ENCODE measurements around the gene SCGN.

The SCGN gene

DNA sequence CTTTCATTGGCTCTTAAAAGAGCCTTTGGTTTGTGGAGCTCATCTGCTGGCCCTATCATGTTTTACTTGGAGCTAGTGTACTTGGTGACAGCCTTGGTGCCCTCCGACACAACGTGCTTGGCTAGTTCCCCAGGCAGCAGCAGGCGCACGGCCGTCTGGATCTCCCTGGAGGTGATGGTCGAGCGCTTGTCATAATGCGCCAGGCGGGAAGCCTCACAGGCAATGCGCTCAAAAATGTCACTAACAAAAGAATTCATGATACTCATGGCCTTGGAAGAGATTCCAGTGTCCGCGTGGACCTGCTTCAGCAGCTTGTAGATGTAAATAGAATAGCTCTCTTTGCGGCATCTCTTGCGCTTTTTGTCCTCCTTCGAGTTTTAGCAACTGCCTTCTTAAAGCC is 79.7 kb downstream of the SCGN start:
- in situ Hi-C loops (cut with HindIII; ENCODE audit: low sequenced_read_pairs), result no loop called here
- no peak overlapping the region for H3K4me3 ChIP-seq (ENCODE audit: low read depth, low read length)

DNA sequence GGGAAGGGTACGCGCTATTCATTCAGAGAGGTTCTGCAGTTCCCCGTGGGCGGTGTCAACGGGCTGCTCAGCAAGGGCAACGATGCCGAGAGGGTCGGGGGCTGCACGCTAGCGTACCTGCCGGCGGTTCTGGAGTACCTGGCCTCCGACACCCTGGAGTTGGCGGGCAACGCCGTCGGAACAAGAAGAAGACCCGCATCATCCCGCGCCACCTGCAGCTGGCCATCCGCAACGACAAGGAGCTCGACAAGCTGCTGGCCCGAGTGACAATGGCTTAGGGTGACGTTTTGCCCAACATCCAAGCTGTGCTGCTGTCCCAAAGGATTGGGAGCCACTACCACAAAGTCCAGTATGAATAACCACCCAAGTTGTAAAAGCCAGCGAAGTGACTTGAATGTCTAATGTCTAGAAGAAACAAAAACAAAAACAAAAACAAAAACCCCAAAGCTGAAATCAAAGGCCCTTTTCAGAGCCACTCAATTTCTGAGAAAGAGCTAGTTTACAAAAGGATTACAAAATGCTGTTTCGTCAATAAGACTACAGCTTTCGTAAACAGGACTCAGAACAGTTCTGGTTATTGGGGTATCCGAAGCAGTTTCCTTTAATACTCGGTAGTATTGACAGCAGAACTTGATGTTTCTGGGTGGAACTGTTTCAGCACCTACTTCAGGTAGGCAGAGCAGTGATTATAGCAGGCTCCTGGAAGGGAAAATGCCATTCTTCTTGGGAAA is 80.6 kb downstream of the SCGN start:
- no peak for DNase-seq (ENCODE audit: low read depth, low spot score)
- in situ Hi-C loops (cut with HindIII; ENCODE audit: low sequenced_read_pairs), result no loop called here
- no peak for TF ChIP-seq CTCF (IDR thresholded peaks at IDR 0.05; ENCODE audit: low read depth, low read length)
- no peak overlapping the region for H3K4me3 ChIP-seq (ENCODE audit: low read depth, low read length)

More for the DNA sequence above, 79.7 kb downstream of the SCGN start:
- no peak for DNase-seq (ENCODE audit: low read depth, low spot score)
- no peak for TF ChIP-seq CTCF (IDR thresholded peaks at IDR 0.05; ENCODE audit: low read depth, low read length)

DNA sequence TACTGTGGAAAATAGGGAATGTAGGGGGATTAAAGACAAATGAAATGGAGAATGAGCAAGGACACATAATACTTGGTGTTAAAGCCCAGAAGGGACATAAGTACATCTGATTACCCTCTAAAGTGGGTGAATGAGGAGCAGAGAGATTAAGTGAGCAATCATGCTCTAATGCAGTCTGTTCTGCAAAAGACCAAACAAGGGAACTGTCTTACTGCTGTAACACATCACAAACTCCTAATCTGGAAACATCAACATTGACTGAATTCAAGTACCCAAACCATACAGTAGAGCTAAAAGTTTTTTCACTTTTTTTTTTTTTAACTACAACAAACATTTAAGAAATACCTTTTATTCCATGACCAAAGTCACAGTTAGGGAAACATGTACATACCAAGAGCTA is 83.2 kb downstream of the SCGN start:
- in situ Hi-C loops (cut with HindIII; ENCODE audit: low sequenced_read_pairs), result no loop called here
- no peak overlapping the region for H3K4me3 ChIP-seq (ENCODE audit: low read depth, low read length)
- DNase-seq (ENCODE audit: low read depth, low spot score), result no peak
- TF ChIP-seq CTCF (IDR thresholded peaks at IDR 0.05; ENCODE audit: low read depth, low read length), result no peak

GRCh38 chr6:25743868-25744267 is 91.9 kb downstream of the SCGN start:
- no peak for DNase-seq (ENCODE audit: low read depth, low spot score)
- no peak overlapping the region for H3K4me3 ChIP-seq (ENCODE audit: low read depth, low read length)
- in situ Hi-C loops (cut with HindIII; ENCODE audit: low sequenced_read_pairs), result no loop called here
- no peak for TF ChIP-seq CTCF (IDR thresholded peaks at IDR 0.05; ENCODE audit: low read depth, low read length)

DNA sequence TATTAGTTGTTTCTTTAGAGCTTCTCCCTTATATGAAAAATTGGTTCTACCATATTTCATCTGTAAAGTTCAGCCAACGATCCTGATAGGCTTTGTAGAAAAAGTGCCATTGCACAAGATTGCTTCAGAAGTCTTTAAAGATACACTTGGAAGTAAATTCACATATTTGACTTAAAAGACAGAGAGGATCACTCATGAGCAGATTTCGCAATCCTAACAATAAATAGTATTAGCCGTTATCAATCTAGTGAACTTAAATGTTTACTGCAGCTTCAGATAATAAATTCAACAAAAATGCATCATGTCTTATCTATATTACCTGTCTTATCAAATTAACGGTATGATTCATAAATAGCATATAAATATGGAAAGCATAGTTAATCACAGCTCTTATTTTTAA is 93.8 kb downstream of the SCGN start:
- TF ChIP-seq CTCF (IDR thresholded peaks at IDR 0.05; ENCODE audit: low read depth, low read length), result no peak
- in situ Hi-C loops (cut with HindIII; ENCODE audit: low sequenced_read_pairs), result no loop called here
- DNase-seq (ENCODE audit: low read depth, low spot score), result no peak
- H3K4me3 ChIP-seq (ENCODE audit: low read depth, low read length), result no peak overlapping the region

GRCh38 chr6:25746968-25747367 is 95.0 kb downstream of the SCGN start:
- in situ Hi-C loops (cut with HindIII; ENCODE audit: low sequenced_read_pairs), result no loop called here
- H3K4me3 ChIP-seq (ENCODE audit: low read depth, low read length), result no peak overlapping the region
- no peak for DNase-seq (ENCODE audit: low read depth, low spot score)
- TF ChIP-seq CTCF (IDR thresholded peaks at IDR 0.05; ENCODE audit: low read depth, low read length), result no peak
